ENCODE data around the gene EXOSC7. TPM values are rescaled to one million over a fixed set of nuclear protein-coding genes. Genes with fewer than 3 reads are reported as not detected.

EXOSC7 gene
- polyA plus RNA-seq, 1 donor (not counting 4 experiments of a cell fraction or from before 2014, with no cell fraction given) = 94.4 TPM

GRCh38 chr3:44932271-44932670, 43.8 kb upstream of the EXOSC7 start:
- no peak overlapping the region for H2AFZ ChIP-seq (ENCODE audit: control insufficient read depth, low read length)
- TF ChIP-seq EZH2 (IDR thresholded peaks at IDR 0.05; ENCODE audit: low read length) (no peak), CTCF (optimal IDR thresholded peaks at IDR 0.05 in 1 of 3, IDR thresholded peaks at IDR 0.05 in 1 of 3, conservative IDR thresholded peaks at IDR 0.05 in 1 of 3; ENCODE audit: extremely low read depth in 1 of 3, insufficient read depth in 2 of 3, low read length in 3 of 3) (no peak)
- no peaks in the 10 kb centered on the region for H3K27me3 ChIP-seq (ENCODE audit: control insufficient read depth, extremely low read depth, insufficient read depth, low read length)
- H3K79me2 ChIP-seq (ENCODE audit: control insufficient read depth, insufficient read depth, low read length) = peaks cover 11% of the 10 kb centered on the region
- FAIRE-seq (no peak), DNase-seq (ENCODE audit: low read depth, low spot score) (no peak)
- no peak overlapping the region for H3K4me2 ChIP-seq (ENCODE audit: control insufficient read depth, extremely low read depth, insufficient read depth, low read depth, low read length)
- no peaks in the 10 kb centered on the region for H4K20me1 ChIP-seq (ENCODE audit: control insufficient read depth, extremely low read depth, insufficient read depth, low read length)
- H3K9ac ChIP-seq (ENCODE audit: control insufficient read depth, extremely low read depth, insufficient read depth, low read length) = no peak overlapping the region
- no peak overlapping the region for H3K27ac ChIP-seq (ENCODE audit: control insufficient read depth, insufficient read depth, low read length)
- H3K4me3 ChIP-seq (ENCODE audit: control insufficient read depth in 2 of 3, extremely low read depth in 1 of 3, insufficient read depth in 2 of 3, low read depth in 1 of 3, low read length in 3 of 3) = no peak overlapping the region
- no peaks in the 10 kb centered on the region for H3K4me1 ChIP-seq (ENCODE audit: control insufficient read depth, extremely low read depth, insufficient read depth, low read length)
- H3K36me3 ChIP-seq (ENCODE audit: control insufficient read depth in 2 of 2, extremely low read depth in 1 of 2, insufficient read depth in 2 of 2, low read length in 2 of 2) = peaks cover 43 to 49% of the 10 kb centered on the region in 2 experiments
- H3K9me3 ChIP-seq (ENCODE audit: control insufficient read depth, low read depth, low read length) = no peaks in the 10 kb centered on the region
- H3K9me1 ChIP-seq (ENCODE audit: control insufficient read depth, extremely low read depth, insufficient read depth, low read length) = no peaks in the 10 kb centered on the region
- dilution Hi-C loops (cut with MboI; ENCODE audit: extremely low pct_ligation_motif_present, low sequenced_read_pairs) = no loop called here

GRCh38 chr3:44932986-44933944, 42.8 kb upstream of the EXOSC7 start:
- Histone ChIP-seq H3K4me2 (ENCODE audit: control insufficient read depth, extremely low read depth, insufficient read depth, low read depth, low read length) (no peak overlapping the region), H2AFZ (ENCODE audit: control insufficient read depth, low read length) (no peak overlapping the region), H3K79me2 (ENCODE audit: control insufficient read depth, insufficient read depth, low read length) (peaks cover 14% of the 10 kb centered on the region), H3K9me1 (ENCODE audit: control insufficient read depth, extremely low read depth, insufficient read depth, low read length) (no peaks in the 10 kb centered on the region), H3K36me3 (ENCODE audit: control insufficient read depth in 2 of 2, extremely low read depth in 1 of 2, insufficient read depth in 2 of 2, low read length in 2 of 2) (peaks cover 45 to 49% of the 10 kb centered on the region in 2 experiments), H3K4me1 (ENCODE audit: control insufficient read depth, extremely low read depth, insufficient read depth, low read length) (no peaks in the 10 kb centered on the region), H3K4me3 (ENCODE audit: control insufficient read depth in 2 of 3, extremely low read depth in 1 of 3, insufficient read depth in 2 of 3, low read depth in 1 of 3, low read length in 3 of 3) (no peak overlapping the region), H3K9me3 (ENCODE audit: control insufficient read depth, low read depth, low read length) (no peaks in the 10 kb centered on the region), H3K27ac (ENCODE audit: control insufficient read depth, insufficient read depth, low read length) (no peak overlapping the region), H4K20me1 (ENCODE audit: control insufficient read depth, extremely low read depth, insufficient read depth, low read length) (no peaks in the 10 kb centered on the region), H3K27me3 (ENCODE audit: control insufficient read depth, extremely low read depth, insufficient read depth, low read length) (no peaks in the 10 kb centered on the region), H3K9ac (ENCODE audit: control insufficient read depth, extremely low read depth, insufficient read depth, low read length) (no peak overlapping the region)
- no peak for DNase-seq (ENCODE audit: low read depth, low spot score)
- FAIRE-seq = no peak
- TF ChIP-seq EZH2 (IDR thresholded peaks at IDR 0.05; ENCODE audit: low read length) = no peak
- TF ChIP-seq CTCF (optimal IDR thresholded peaks at IDR 0.05 in 1 of 3, IDR thresholded peaks at IDR 0.05 in 1 of 3, conservative IDR thresholded peaks at IDR 0.05 in 1 of 3; ENCODE audit: extremely low read depth in 1 of 3, insufficient read depth in 2 of 3, low read length in 3 of 3) = no peak
- dilution Hi-C loops (cut with MboI; ENCODE audit: extremely low pct_ligation_motif_present, low sequenced_read_pairs) = no loop called here

Measured in keratinocyte (primary cell).